Activated T-cell treated with anti-CD3 and anti-CD28 coated beads, Interleukin-2, amount 50 U/mL, for 24 hours (primary cell): Measurements from ENCODE around the gene CNTNAP2.

ENCODE experiments used
- DNase-seq: peaks from one replicate; pipeline ENCODE4 v3.0.0-alpha.2; 2020
- H3K27ac Mint-ChIP-seq: 2 replicates; pipeline ENCODE4 v1.8.0; 2020; ENCODE audit warnings: mild to moderate bottlenecking, mixed read lengths
- H3K27me3 Mint-ChIP-seq: 2 replicates; pipeline ENCODE4 v1.8.0; 2020; ENCODE audit warnings: mixed read lengths
- H3K36me3 Mint-ChIP-seq: 2 replicates; pipeline ENCODE4 v1.8.0; 2020; ENCODE audit warnings: low read depth, mixed read lengths
- H3K4me1 Mint-ChIP-seq: 2 replicates; pipeline ENCODE4 v1.8.0; 2020; ENCODE audit warnings: low read depth, mixed read lengths
- H3K4me3 Mint-ChIP-seq: 2 replicates; pipeline ENCODE4 v1.8.0; 2020; ENCODE audit warnings: mild to moderate bottlenecking, moderate library complexity, mixed read lengths
- H3K9me3 Mint-ChIP-seq: 2 replicates; pipeline ENCODE4 v1.8.0; 2020; ENCODE audit warnings: mixed read lengths

CNTNAP2 gene

DNA sequence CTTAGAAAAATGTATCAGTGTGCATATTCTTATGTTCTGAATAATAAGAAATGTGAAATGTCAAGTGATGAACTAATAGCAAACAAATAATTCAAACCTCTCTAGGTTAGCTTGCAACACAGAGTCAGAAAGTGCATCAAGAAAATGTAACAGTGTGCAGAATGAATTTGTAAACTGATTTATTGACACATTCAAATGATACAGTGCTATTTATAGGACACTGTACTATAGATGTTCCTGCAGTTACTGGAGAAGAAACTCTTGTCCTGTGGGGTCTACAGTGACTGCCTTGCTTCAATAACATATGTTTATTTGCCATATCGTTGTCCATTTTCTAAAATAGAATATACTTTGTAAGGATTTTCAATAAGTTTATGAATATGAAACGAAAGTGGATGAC lies 639.0 kb downstream of the CNTNAP2 start:
- Mint-ChIP-seq H3K4me3 (no peak overlapping the region), H3K4me1 (no peaks in the 10 kb centered on the region), H3K9me3 (peaks cover 17% of the 10 kb centered on the region), H3K27me3 (no peaks in the 10 kb centered on the region), H3K27ac (no peak overlapping the region), H3K36me3 (no peaks in the 10 kb centered on the region)
- no peak for DNase-seq

DNA sequence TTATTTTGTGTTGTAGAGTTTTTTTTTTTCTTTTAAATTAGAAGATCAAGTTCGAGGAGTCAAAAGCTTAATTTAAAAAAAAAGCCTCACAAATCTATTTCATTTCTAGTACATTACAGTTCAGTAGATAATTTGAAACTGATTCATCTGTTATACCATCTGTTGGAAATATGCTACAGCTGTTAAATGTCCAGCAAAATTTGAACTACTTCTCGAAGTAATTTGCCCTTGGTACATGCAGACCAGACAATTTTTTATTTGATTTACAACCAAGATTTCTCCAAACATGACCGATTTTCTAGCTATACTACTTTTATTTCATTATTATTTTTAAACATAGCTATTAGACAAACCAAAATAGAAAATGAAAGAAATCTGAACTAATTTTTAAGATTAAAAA lies 647.9 kb downstream of the CNTNAP2 start:
- H3K27me3 Mint-ChIP-seq, result no peaks in the 10 kb centered on the region
- no peak overlapping the region for H3K27ac Mint-ChIP-seq
- no peaks in the 10 kb centered on the region for H3K36me3 Mint-ChIP-seq

DNA sequence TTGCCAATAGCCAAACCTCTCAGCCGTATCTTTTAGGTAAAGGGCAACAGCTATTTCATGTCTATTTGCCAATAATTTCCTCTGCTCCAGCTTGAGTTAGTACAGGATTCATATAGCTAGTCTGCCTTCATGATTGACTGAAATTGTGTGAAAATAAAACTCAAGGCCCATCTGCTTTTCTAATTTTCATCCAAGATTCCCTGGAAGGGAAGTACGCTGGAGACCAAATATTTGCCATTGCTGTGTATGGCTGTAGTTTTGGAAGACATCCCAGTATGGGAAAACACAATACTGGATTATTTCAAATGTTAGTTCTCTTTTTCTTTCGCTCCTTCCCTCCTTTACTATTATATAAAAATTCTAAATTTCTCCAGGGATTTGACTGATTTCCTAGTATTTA lies 652.4 kb downstream of the CNTNAP2 start:
- Mint-ChIP-seq H3K27ac (no peak overlapping the region), H3K36me3 (no peaks in the 10 kb centered on the region), H3K4me3 (no peak overlapping the region), H3K4me1 (no peaks in the 10 kb centered on the region), H3K9me3 (peaks cover 6% of the 10 kb centered on the region), H3K27me3 (no peaks in the 10 kb centered on the region)
- no peak for DNase-seq

More for the DNA sequence above, 647.9 kb downstream of the CNTNAP2 start:
- DNase-seq, result no peak
- Mint-ChIP-seq H3K4me1 (no peaks in the 10 kb centered on the region), H3K9me3 (peaks cover 14% of the 10 kb centered on the region), H3K4me3 (no peak overlapping the region)

DNA sequence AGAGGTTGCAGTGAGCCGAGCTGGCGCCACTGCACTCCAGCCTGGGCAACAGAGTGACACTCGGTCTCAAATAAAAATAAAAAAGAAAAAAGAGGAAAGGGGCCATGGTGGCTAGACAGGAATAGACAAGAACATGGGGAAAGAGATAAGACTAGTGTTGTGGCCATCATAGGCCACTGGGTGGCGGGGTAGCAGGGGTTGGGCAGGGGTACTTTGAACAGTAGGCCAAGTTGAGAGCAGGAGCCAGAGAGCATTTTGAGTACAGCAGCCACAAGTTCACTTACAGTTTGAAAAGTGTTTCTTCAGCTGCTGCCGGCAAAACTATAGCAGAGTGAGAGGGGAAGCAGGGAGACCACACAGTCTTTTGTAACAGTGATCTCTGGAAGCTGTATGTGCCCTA lies 656.0 kb downstream of the CNTNAP2 start:
- no peak for DNase-seq

DNA sequence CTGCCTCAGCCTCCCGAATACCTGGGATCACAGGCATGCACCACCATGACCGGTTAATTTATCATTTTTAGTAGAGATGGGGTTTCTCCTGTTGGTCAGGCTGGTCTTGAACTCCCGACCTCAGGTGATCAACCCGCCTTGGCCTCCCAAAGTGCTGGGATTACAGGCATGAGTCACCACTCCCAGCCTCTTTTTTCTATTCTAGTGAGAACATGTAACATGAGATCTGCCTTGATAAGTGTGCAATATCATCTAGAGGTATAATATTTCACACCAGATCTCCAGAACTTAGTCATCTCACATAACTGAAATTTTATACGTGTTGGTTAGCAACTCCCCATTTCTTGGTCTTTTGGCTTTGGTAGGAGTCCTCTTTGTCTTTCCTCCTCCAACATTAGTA lies 656.9 kb downstream of the CNTNAP2 start:
- Mint-ChIP-seq H3K4me1 (no peaks in the 10 kb centered on the region), H3K27me3 (no peaks in the 10 kb centered on the region), H3K36me3 (no peaks in the 10 kb centered on the region), H3K9me3 (peaks cover 4% of the 10 kb centered on the region), H3K27ac (no peak overlapping the region), H3K4me3 (no peak overlapping the region)
- no peak for DNase-seq

More for the DNA sequence above, 656.0 kb downstream of the CNTNAP2 start:
- no peak overlapping the region for H3K27ac Mint-ChIP-seq
- H3K9me3 Mint-ChIP-seq, result peaks cover 4% of the 10 kb centered on the region
- no peaks in the 10 kb centered on the region for H3K4me1 Mint-ChIP-seq
- no peak overlapping the region for H3K4me3 Mint-ChIP-seq
- H3K27me3 Mint-ChIP-seq, result no peaks in the 10 kb centered on the region
- H3K36me3 Mint-ChIP-seq, result no peaks in the 10 kb centered on the region

DNA sequence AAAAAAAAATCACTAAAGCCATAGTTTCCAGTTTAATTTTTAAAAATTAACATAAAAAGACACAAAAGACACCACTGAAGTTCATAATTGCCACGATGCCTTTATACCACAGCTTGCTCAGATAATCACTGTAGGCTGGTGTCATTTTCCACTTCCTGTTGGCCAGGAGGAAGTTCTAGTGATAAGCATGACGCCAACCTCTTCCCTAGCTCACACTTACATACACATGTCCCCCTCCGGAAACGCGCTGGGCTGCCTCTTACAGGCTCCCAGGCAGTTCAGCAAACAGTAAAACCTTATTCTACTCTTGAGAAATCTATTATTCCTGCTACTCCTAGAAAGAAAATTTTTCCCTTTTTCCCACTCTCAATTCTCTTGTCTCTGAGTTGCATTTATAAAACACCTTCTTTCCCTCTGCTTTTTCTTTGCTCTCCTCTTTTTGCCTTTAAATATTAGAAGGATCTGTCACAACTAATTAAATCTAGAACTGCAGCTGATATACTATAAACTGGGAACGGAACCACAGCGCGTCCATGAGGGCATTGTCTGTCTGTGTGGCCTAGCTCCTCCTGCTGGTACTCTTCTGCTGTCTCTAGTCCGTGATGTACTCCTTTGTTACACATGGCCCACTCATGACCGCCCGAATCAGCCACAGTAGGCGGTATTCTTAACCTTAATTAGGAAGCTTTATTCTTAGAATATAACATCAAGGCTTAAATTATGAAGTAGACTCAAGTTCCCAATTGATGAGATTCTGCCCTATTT lies 664.9 kb downstream of the CNTNAP2 start:
- no peaks in the 10 kb centered on the region for H3K36me3 Mint-ChIP-seq
- no peak for DNase-seq
- no peak overlapping the region for H3K27ac Mint-ChIP-seq
- no peak overlapping the region for H3K4me3 Mint-ChIP-seq
- peaks cover 4% of the 10 kb centered on the region for H3K9me3 Mint-ChIP-seq
- no peaks in the 10 kb centered on the region for H3K27me3 Mint-ChIP-seq
- no peaks in the 10 kb centered on the region for H3K4me1 Mint-ChIP-seq

DNA sequence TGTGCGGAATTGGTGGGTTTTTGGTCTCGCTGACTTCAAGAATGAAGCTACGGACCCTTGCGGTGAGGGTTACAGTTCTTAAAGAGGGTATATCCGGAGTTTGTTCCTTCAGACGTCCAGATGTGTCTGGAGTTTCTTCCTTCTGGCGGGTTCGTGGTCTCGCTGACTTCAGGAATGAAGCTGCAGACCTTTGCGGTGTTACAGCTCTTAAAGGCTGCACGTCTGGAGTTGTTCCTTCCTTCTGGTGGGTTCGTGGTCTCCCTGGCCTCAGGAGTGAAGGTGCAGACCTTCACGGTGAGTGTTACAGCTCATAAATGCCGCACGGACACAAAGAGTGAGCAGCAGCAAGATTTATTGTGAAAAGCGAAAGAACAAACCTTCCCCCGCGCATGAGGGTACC lies 670.7 kb downstream of the CNTNAP2 start:
- H3K27ac Mint-ChIP-seq, result no peak overlapping the region
- H3K27me3 Mint-ChIP-seq, result no peaks in the 10 kb centered on the region
- H3K9me3 Mint-ChIP-seq, result peaks cover 21% of the 10 kb centered on the region
- no peak for DNase-seq
- H3K4me3 Mint-ChIP-seq, result no peak overlapping the region
- no peaks in the 10 kb centered on the region for H3K36me3 Mint-ChIP-seq
- no peaks in the 10 kb centered on the region for H3K4me1 Mint-ChIP-seq

DNA sequence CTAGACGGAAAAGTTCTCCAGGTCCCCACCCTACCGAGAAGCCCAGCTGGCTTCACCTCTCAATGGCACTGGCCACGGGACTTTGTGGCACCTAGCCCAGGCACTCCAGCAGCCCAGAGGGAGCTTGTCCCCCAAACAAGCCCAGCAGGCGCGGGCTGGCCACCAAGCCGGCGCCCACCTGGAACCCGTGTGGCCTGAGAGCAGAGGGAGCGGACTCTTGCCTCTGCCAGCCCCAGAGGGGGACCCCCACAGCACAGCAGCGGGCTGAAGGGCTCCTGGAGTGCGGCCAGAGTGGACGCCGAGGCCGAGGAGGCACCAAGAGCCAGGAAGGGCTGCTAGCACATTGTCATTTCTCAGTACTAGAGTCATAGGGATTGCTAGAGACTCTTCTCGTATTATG lies 671.4 kb downstream of the CNTNAP2 start:
- no peaks in the 10 kb centered on the region for H3K36me3 Mint-ChIP-seq
- DNase-seq, result no peak
- no peaks in the 10 kb centered on the region for H3K4me1 Mint-ChIP-seq
- H3K4me3 Mint-ChIP-seq, result no peak overlapping the region
- no peak overlapping the region for H3K27ac Mint-ChIP-seq
- H3K27me3 Mint-ChIP-seq, result no peaks in the 10 kb centered on the region
- H3K9me3 Mint-ChIP-seq, result peaks cover 21% of the 10 kb centered on the region

DNA sequence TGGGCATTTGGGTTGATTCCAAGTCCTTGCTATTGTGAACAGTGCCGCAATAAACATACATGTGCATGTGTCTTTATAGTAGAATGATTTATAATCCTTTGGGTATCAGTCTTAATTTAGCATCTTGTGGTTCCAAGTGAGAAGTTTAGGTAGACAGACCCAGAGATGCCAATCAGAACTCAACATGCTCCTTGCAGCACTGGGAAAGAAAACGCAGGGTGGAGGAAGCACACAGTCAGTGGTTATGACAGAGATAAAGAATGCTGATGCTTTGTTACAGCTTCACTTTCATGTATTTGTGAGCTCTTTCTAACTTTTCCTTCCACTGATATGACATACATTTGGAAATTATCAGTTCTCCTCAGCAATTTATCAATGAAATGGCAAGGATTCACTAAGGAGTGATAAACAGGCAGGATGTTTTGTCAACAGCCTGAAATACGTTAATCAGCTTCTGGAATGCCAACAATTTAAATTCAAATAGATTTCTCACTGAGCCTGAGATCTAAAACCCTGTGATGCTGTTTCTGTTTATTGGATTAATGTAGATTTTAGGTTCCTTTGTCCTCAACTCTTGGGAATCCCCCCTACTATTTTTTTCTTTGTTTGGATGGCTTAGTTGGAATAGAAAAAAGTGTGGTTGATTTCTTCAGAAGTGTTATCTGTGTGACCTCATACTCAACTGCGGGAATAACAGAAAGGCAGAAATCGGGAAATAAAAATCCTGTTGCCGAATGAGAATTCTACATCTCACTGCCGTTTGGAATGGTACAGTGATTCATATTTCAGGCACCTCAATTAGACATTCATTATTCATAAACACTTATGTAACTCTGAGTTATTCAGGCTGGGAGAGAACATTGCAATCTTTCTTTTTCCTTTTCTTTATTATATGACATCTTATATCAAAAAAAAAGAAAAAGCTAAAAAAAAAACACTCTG lies 675.0 kb downstream of the CNTNAP2 start:
- H3K36me3 Mint-ChIP-seq, result no peaks in the 10 kb centered on the region
- H3K27me3 Mint-ChIP-seq, result no peaks in the 10 kb centered on the region
- DNase-seq, result no peak
- H3K9me3 Mint-ChIP-seq, result peaks cover 26% of the 10 kb centered on the region
- no peak overlapping the region for H3K27ac Mint-ChIP-seq
- H3K4me3 Mint-ChIP-seq, result no peak overlapping the region
- H3K4me1 Mint-ChIP-seq, result no peaks in the 10 kb centered on the region

DNA sequence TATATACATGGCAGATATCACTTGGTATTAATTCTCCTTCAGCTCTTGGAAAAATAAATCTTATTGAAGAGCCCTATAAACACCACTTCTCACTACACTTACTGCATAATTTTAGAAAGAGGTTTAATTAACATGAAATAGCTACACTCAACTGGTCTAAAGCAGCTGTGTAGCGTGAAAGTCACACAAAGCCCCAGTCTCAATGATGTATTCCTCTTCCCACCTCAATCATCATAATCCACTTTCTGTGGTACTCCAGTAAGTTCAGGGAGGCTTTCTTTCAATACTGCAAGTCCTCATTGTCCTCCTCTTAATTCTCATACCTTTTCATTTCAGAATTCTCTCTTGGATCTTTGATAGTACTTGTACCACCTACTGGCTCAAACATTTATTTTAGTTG lies 688.0 kb downstream of the CNTNAP2 start:
- Mint-ChIP-seq H3K4me1 (no peaks in the 10 kb centered on the region), H3K4me3 (no peak overlapping the region), H3K36me3 (no peaks in the 10 kb centered on the region), H3K27ac (no peak overlapping the region), H3K9me3 (peaks cover 5% of the 10 kb centered on the region), H3K27me3 (no peaks in the 10 kb centered on the region)
- no peak for DNase-seq

DNA sequence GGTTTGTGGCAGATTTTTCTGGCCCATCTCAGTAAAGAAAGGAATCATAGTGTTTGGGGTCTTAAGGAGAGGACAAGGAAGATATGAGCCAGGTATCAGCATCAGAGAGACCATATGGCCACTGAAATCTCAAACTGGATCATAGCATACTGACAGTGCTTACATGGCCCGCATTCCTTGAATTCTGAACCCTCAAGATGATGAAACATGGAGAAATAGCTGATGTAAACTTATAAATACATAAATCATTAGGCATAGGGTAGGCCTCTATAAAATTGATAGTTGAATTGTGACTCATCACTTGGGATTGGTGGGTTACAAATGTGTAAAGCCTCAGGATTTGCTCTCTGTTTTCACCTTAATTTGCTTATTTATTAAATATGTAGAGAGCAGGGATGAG lies 688.5 kb downstream of the CNTNAP2 start:
- Mint-ChIP-seq H3K36me3 (no peaks in the 10 kb centered on the region), H3K27me3 (no peaks in the 10 kb centered on the region), H3K9me3 (peaks cover 9% of the 10 kb centered on the region), H3K4me1 (no peaks in the 10 kb centered on the region), H3K4me3 (no peak overlapping the region), H3K27ac (no peak overlapping the region)
- DNase-seq, result no peak

DNA sequence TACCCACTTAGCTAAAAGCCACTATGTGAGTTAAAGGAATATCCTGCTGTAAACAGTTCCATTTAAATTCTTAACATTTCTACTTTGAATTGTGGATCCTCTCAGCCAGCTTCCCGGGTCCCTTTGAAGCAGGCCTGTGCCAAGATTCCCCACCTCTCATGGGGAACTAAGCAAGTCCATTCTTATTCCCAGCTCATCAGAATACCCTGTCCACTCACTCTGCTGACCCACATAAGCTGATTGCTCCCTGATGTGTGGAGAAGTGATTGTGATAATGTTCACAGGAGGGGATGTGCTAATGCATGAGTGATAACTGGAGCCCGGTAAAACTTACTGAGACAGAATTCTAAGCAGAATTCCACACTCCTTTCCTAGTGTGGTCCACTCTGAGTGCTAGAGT lies 709.7 kb downstream of the CNTNAP2 start:
- H3K4me1 Mint-ChIP-seq, result no peaks in the 10 kb centered on the region
- H3K4me3 Mint-ChIP-seq, result no peak overlapping the region
- no peak overlapping the region for H3K27ac Mint-ChIP-seq
- H3K36me3 Mint-ChIP-seq, result no peaks in the 10 kb centered on the region
- DNase-seq, result no peak
- H3K9me3 Mint-ChIP-seq, result peaks cover 10% of the 10 kb centered on the region
- no peaks in the 10 kb centered on the region for H3K27me3 Mint-ChIP-seq

DNA sequence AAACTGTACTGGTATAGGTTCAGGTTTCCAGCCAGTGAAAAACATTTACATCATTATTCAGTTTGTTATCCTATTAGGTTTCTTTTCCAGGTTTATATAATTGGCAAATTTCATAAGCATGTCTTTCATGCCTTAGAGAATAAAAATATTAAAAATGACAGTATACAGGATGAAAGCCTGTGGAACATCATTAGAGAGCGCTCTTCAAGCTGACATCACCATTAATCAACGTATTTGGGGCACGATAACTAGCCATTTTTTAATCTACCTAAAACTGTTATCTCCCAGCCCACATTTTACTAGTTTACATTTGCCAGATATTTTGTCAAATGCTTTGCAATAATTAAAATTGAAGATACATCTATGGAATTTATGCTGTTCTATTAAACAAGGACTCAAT lies 714.1 kb downstream of the CNTNAP2 start:
- Mint-ChIP-seq H3K27ac (no peak overlapping the region), H3K36me3 (no peaks in the 10 kb centered on the region), H3K4me1 (no peaks in the 10 kb centered on the region), H3K27me3 (no peaks in the 10 kb centered on the region), H3K9me3 (peaks cover 14% of the 10 kb centered on the region), H3K4me3 (no peak overlapping the region)
- DNase-seq, result no peak

DNA sequence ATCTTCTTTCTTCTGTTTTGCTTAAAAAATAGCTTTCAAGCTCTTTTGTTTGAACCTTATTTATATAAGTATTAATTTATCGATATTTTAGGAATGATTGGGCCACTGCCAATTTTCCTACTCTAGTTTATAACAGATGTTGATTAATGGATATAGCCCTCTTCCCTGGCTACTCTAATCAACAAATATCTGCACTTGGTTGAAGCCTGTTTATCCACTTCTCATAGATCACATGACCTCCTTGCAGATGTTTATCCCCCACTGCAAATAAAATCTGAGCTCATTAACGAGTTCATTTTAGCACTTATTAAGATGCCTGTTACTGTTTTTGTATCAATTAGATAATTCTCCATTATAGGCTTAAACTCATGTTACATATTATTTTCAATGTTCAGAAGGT lies 715.3 kb downstream of the CNTNAP2 start:
- H3K36me3 Mint-ChIP-seq, result no peaks in the 10 kb centered on the region
- no peak for DNase-seq
- no peaks in the 10 kb centered on the region for H3K4me1 Mint-ChIP-seq
- H3K27me3 Mint-ChIP-seq, result no peaks in the 10 kb centered on the region
- peaks cover 14% of the 10 kb centered on the region for H3K9me3 Mint-ChIP-seq
- H3K27ac Mint-ChIP-seq, result no peak overlapping the region
- H3K4me3 Mint-ChIP-seq, result no peak overlapping the region

DNA sequence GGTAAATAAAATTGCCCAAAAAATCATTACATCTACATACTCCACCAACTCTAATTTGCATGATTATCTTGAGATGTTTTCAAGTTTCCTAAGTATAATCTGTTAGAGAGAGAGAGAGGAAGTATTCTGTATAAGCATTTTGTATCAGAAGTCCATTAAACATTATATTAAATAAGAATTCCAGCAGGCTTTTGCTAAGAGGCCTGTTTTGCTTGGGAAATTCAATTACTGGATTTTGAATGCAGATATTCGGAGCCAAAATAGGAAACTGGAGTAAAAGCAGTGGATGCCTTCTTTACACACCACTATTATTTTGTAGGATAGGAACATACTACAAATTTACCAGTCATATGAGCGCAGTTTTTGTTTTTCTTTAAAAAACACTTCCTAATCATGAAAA lies 727.8 kb downstream of the CNTNAP2 start:
- H3K9me3 Mint-ChIP-seq, result peaks cover 2% of the 10 kb centered on the region
- no peak for DNase-seq
- no peaks in the 10 kb centered on the region for H3K36me3 Mint-ChIP-seq
- no peaks in the 10 kb centered on the region for H3K4me1 Mint-ChIP-seq
- H3K4me3 Mint-ChIP-seq, result no peak overlapping the region
- H3K27ac Mint-ChIP-seq, result no peak overlapping the region
- H3K27me3 Mint-ChIP-seq, result no peaks in the 10 kb centered on the region
